Endothelial cell of umbilical vein (primary cell): Measurements from ENCODE around the gene DGUOK. TPM values are rescaled to one million over a fixed set of nuclear protein-coding genes. Genes with fewer than 3 reads are reported as not detected.

Experiments used
- BruUV-seq: library from RNA; stranded (reverse); fragments of 400-500 nt; replicated peaks from 2 replicates; lab custom pipeline; 2021; lab: Mats Ljungman, UMichigan
- CTCF ChIA-PET: fragments of 300-600, 350-600 bp; sonication (Branson Sonifier 250); formaldehyde crosslinking; loops from one replicate; lab custom pipeline; 2021; ENCODE audit warnings: antibody characterized with exemption, inconsistent platforms; lab: Charles Lee
- POLR2A ChIA-PET: fragments of 300-600, 350-600 bp; sonication (Branson Sonifier 250); formaldehyde crosslinking; loops from one replicate; lab custom pipeline; 2021; ENCODE audit warnings: antibody characterized with exemption, inconsistent platforms; lab: Charles Lee
- DNase-seq: peaks from one replicate; pipeline ENCODE4 v3.0.0-alpha.2; 2011; ENCODE audit warnings: low read depth, low spot score
- FAIRE-seq: peaks from 2 replicates; lab custom pipeline; 2011; peaks lifted over from hg19 to GRCh38; lab: Jason Lieb, UNC
- H2AFZ ChIP-seq: 2 replicates; pipeline ENCODE4 v1.6.0; 2012; ENCODE audit warnings: low read depth, low read length, control low read depth, inconsistent platforms
- H3K27ac ChIP-seq: 2 replicates; pipeline ENCODE4 v1.5.1; 2011; ENCODE audit warnings: low read depth, mild to moderate bottlenecking, control low read depth, low read length, moderate library complexity; ENCODE audit not compliant: insufficient read depth
- H3K27me3 ChIP-seq, 2 experiments: 2 replicates each; pipeline versions ENCODE4 v1.6.0 to v1.6.1; 2011; ENCODE audit warnings: low read length in 2 of 2, mixed read lengths in 1 of 2; ENCODE audit not compliant: control insufficient read depth in 2 of 2, insufficient read depth in 2 of 2
- H3K36me3 ChIP-seq, 2 experiments: 2 replicates in 1 of 2; 3 replicates in 1 of 2; pipeline ENCODE4 v1.5.1; 2011; ENCODE audit warnings: low read length in 2 of 2, mild to moderate bottlenecking in 1 of 2, moderate library complexity in 1 of 2; ENCODE audit not compliant: control insufficient read depth in 2 of 2, insufficient read depth in 2 of 2; ENCODE audit errors: extremely low read depth in 1 of 2
- H3K4me1 ChIP-seq: 3 replicates; pipeline ENCODE4 v1.5.1; 2011; ENCODE audit warnings: mild to moderate bottlenecking, low read length; ENCODE audit not compliant: control insufficient read depth, insufficient read depth; ENCODE audit errors: extremely low read depth
- H3K4me2 ChIP-seq: 2 replicates; pipeline ENCODE4 v1.6.1; 2011; ENCODE audit warnings: low read length, control low read depth, mixed read lengths; ENCODE audit not compliant: insufficient read depth
- H3K4me3 ChIP-seq, 3 experiments: fragments of 200-600 bp in 1 of 3; sonication (generic), shearing (Covaris generic) in 1 of 3; replicated peaks in 1 of 3; 2 replicates each; pipeline ENCODE4 v1.5.1; 2011 to 2016; ENCODE audit warnings: control low read depth in 3 of 3, low read length in 3 of 3, mild to moderate bottlenecking in 2 of 3, inconsistent platforms in 1 of 3, low read depth in 1 of 3, moderate library complexity in 1 of 3; ENCODE audit not compliant: insufficient read depth in 1 of 3
- H3K79me2 ChIP-seq: 2 replicates; pipeline ENCODE4 v1.6.0; 2012; ENCODE audit warnings: low read length, inconsistent platforms; ENCODE audit not compliant: control insufficient read depth, insufficient read depth
- H3K9ac ChIP-seq: replicated peaks from 2 replicates; pipeline ENCODE3; 2011; ENCODE audit warnings: low read length, control low read depth; ENCODE audit not compliant: insufficient read depth; ENCODE audit errors: extremely low read depth
- H3K9me1 ChIP-seq: replicated peaks from 3 replicates; pipeline ENCODE4 v1.6.0; 2011; ENCODE audit warnings: mild to moderate bottlenecking, low read length; ENCODE audit not compliant: control insufficient read depth, insufficient read depth; ENCODE audit errors: extremely low read depth
- H3K9me3 ChIP-seq: replicated peaks from 2 replicates; pipeline ENCODE4 v1.5.1; 2012; ENCODE audit warnings: low read length, inconsistent platforms; ENCODE audit not compliant: control insufficient read depth, insufficient read depth
- H4K20me1 ChIP-seq: replicated peaks from 2 replicates; pipeline ENCODE3; 2011; ENCODE audit warnings: mild to moderate bottlenecking, low read length; ENCODE audit not compliant: control insufficient read depth, insufficient read depth; ENCODE audit errors: extremely low read depth
- CTCF ChIP-seq, 2 donors: IDR thresholded peaks; 1 replicate in 1 of 2; 2 replicates in 1 of 2; pipeline ENCODE4 v1.5.1; 2011; ENCODE audit warnings: low read length in 2 of 2, mild to moderate bottlenecking in 2 of 2, moderate library complexity in 2 of 2, control low read depth in 1 of 2, inconsistent platforms in 1 of 2, low read depth in 1 of 2; ENCODE audit not compliant: insufficient read depth in 1 of 2; ENCODE audit errors: extremely low read depth in 1 of 2
- EZH2 ChIP-seq: IDR thresholded peaks from 2 replicates; pipeline ENCODE4 v1.6.1; 2012; ENCODE audit warnings: borderline replicate concordance, low read depth, mild to moderate bottlenecking, moderate library complexity, low read length, inconsistent platforms; ENCODE audit not compliant: severe bottlenecking
- FOS ChIP-seq: IDR thresholded peaks from 2 replicates; pipeline ENCODE4 v1.6.1; 2011; ENCODE audit warnings: mild to moderate bottlenecking, low read length, moderate library complexity, borderline replicate concordance; ENCODE audit not compliant: insufficient read depth
- GATA2 ChIP-seq: IDR thresholded peaks from 2 replicates; pipeline ENCODE4 v1.7.0; 2011; ENCODE audit warnings: low read depth, mild to moderate bottlenecking, moderate library complexity, mixed read lengths, low read length; ENCODE audit not compliant: insufficient read length, insufficient read depth
- JUN ChIP-seq: IDR thresholded peaks from 2 replicates; pipeline ENCODE4 v1.6.1; 2011; ENCODE audit warnings: borderline replicate concordance, low read depth; ENCODE audit not compliant: insufficient read length, insufficient read depth
- MAX ChIP-seq: IDR thresholded peaks from 2 replicates; pipeline ENCODE4 v1.6.1; 2011; ENCODE audit not compliant: insufficient read depth, insufficient read length
- MYC ChIP-seq: IDR thresholded peaks from one replicate; pipeline ENCODE4 v1.6.1; 2011; ENCODE audit warnings: mild to moderate bottlenecking, low read depth, low read length
- POLR2A ChIP-seq: IDR thresholded peaks from 2 replicates; pipeline ENCODE4 v1.6.1; 2012; ENCODE audit warnings: low read depth, mild to moderate bottlenecking, control low read depth, low read length
- POLR2AphosphoS5 ChIP-seq: IDR thresholded peaks from 2 replicates; pipeline ENCODE4 v1.6.1; 2012; ENCODE audit warnings: low read depth, mild to moderate bottlenecking, control low read depth, low read length, moderate library complexity; ENCODE audit not compliant: insufficient read depth
- dilution Hi-C: fragments of 300-500 bp; cut with MboI; formaldehyde crosslinking; loops from one replicate; pipeline ENCODE4 v1.15.0; 2019; ENCODE audit warnings: low sequenced_read_pairs; ENCODE audit not compliant: extremely low pct_ligation_motif_present
- intact Hi-C: fragments of 100-400 bp; cut with micrococcal nuclease; formaldehyde crosslinking; loops from one replicate; pipeline ENCODE4 v1.10.0; 2022
- polyA plus RNA-seq, 4 experiments: library from polyadenylated mRNA; depleted of rRNA in 3 of 4; stranded (reverse) in 3 of 4; unstranded in 1 of 4; fragments of >200 nt; gene quantifications; 2 replicates each; pipeline versions ENCODE4 v1.2.1 to v1.2.3, GENCODE V29; 2011 to 2012; ENCODE audit warnings: missing spikeins in 1 of 4
- total RNA-seq: library from RNA; stranded (reverse); gene quantifications from 2 replicates; pipeline ENCODE4 v1.2.3, GENCODE V29; 2021

The DGUOK gene
- total and polyA plus RNA-seq, 2 donors (not counting 3 experiments of a cell fraction or from before 2014, with no cell fraction given): 51.8 to 77.5 TPM

GRCh38 chr2:73917696-73918207 lies 8.9 kb upstream of the DGUOK start:
- Histone ChIP-seq H3K79me2 (no peaks in the 10 kb centered on the region), H3K9me1 (no peaks in the 10 kb centered on the region), H3K9me3 (no peaks in the 10 kb centered on the region), H3K27me3 (peaks cover 13 to 25% of the 10 kb centered on the region in 2 experiments), H3K36me3 (no peaks in the 10 kb centered on the region), H3K9ac (no peak overlapping the region), H3K27ac (no peak overlapping the region), H3K4me2 (no peak overlapping the region), H3K4me1 (no peaks in the 10 kb centered on the region), H2AFZ (no peak overlapping the region), H3K4me3 (no peak overlapping the region), H4K20me1 (no peaks in the 10 kb centered on the region)
- ChIA-PET POLR2A (no interaction called here), CTCF (no interaction called here)
- DNase-seq (no peak), FAIRE-seq (no peak)
- intact Hi-C loops: no loop called here
- no TSS peak for BruUV-seq
- TF ChIP-seq EZH2: no peak
- TF ChIP-seq CTCF (IDR thresholded peaks at IDR 0.05; ENCODE audit: extremely low read depth in 1 of 2, insufficient read depth in 1 of 2, low read depth in 1 of 2, low read length in 2 of 2): no peak
- no peak for TF ChIP-seq MAX
- no peak for TF ChIP-seq JUN
- no peak for TF ChIP-seq POLR2A
- TF ChIP-seq MYC: no peak
- no peak for TF ChIP-seq POLR2AphosphoS5
- TF ChIP-seq GATA2: no peak
- no peak for TF ChIP-seq FOS
- dilution Hi-C loops: no loop called here
